Measurements from ENCODE around the gene KCND1.

- no peak for TF ChIP-seq CTCF (IDR thresholded peaks at IDR 0.05)
- no peak for TF ChIP-seq POLR2A (IDR thresholded peaks at IDR 0.05)
- no peak for TF ChIP-seq POLR2AphosphoS5 (IDR thresholded peaks at IDR 0.05)
These were observed 20.7 kb upstream of the KCND1 start for GRCh38 chrX:48992341-48992740.

Data from breast epithelium (tissue), 3 donors.